OCI-M1 (cell line): ENCODE data around the gene PIBF1.
A peak's percentile ranks its signal among the peaks of the same experiment; 100 is the strongest.
"Not testable (repeated sequence)": the region's sequence is repeated elsewhere in the genome, so short reads cannot be mapped to it uniquely, and the experiment has no call there.

Experiments
- DNase-seq: peaks from one replicate; lab custom pipeline; 2025; lab: John Stamatoyannopoulos, UW

PIBF1 gene

DNA sequence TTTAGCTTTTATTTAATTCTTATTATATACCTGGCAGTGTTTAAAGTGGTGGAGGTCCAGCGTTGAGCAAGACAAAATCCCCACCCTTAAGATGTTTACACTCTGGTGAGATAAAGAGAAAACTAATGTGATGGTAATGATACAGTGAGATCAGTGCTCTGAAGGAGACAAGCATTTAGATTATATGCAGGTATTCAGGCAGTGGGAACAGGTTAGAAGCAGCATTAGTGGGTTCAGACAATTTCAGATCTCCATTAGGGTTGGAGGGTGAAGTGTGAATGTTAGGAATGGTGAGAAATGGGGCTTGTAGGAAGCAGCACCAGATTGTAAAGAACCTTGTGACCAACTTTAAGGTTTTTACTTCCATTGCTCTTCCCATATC lies 39.0 kb downstream of the PIBF1 start:
- no peak for DNase-seq

- DNase-seq = no peak
These were observed 41.1 kb downstream of the PIBF1 start for GRCh38 chr13:72823081-72823480.

GRCh38 chr13:72823724-72824123 lies 41.8 kb downstream of the PIBF1 start:
- no peak for DNase-seq

GRCh38 chr13:72834601-72835000 lies 52.7 kb downstream of the PIBF1 start:
- no peak for DNase-seq

- peak; percentile 70 for DNase-seq
These were observed 58.0 kb downstream of the PIBF1 start for GRCh38 chr13:72839831-72840426.

GRCh38 chr13:72842991-72843390 lies 61.1 kb downstream of the PIBF1 start:
- no peak for DNase-seq

DNA sequence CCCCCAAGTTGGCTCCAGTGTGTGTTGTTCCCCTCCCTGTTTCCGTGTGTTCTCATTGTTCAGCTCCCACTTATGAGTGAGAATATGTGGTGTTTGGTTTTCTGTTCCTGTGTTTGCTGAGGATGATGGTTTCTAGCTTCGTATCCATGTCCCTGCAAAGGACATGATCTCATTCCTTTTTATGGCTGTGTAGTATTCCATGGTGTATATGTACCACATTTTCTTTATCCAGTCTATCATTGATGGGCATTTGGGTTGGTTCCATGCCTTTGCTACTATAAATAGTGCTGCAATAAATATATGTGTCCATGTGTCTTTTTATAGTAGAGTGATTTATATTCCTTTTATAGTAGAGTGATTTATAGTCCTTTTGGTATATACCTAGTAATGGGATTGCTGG lies 63.2 kb downstream of the PIBF1 start:
- not testable (repeated sequence) for DNase-seq

- DNase-seq = no peak
These were observed 67.6 kb downstream of the PIBF1 start for GRCh38 chr13:72849571-72849970.

GRCh38 chr13:72850959-72851677 lies 69.2 kb downstream of the PIBF1 start:
- no peak for DNase-seq

DNA sequence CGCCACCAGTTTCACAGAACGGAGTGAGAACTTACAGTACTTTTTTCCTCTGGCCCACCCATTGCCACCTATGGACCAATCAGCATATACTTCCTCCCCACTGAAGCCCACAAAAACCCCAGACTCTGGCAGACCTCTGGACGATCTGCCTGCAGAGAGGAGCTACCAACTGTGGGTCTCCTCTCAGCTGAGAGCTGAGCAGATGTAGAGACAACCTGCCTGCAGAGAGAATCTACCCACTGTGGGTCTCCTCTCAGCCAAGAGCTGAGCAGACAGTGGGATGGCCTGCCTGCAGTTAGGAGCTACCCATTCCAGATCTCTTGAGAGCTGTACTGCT lies 69.7 kb downstream of the PIBF1 start:
- DNase-seq = no peak

DNA sequence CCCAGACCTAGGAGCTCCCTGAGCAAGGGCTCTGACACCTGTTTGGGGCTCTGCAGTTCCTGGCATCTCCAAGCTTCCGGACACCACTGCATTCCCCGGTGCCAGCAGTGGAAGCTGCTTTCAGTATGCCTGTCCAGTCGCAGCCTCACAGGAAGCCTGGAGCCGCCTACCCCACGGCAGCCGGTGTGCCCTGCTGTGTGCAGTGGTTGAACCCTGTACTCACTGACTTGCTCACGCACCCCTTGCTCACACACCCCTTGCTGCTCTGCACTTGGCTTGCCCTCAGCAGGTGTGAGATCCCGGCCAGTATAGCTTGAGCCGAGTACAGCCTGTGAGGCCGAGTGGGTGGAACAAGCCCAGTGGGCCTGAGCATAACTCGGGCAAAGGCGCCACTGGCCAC lies 70.3 kb downstream of the PIBF1 start:
- no peak for DNase-seq

- DNase-seq = peak; percentile 50
These were observed 71.1 kb downstream of the PIBF1 start for GRCh38 chr13:72853000-72853399.

DNA sequence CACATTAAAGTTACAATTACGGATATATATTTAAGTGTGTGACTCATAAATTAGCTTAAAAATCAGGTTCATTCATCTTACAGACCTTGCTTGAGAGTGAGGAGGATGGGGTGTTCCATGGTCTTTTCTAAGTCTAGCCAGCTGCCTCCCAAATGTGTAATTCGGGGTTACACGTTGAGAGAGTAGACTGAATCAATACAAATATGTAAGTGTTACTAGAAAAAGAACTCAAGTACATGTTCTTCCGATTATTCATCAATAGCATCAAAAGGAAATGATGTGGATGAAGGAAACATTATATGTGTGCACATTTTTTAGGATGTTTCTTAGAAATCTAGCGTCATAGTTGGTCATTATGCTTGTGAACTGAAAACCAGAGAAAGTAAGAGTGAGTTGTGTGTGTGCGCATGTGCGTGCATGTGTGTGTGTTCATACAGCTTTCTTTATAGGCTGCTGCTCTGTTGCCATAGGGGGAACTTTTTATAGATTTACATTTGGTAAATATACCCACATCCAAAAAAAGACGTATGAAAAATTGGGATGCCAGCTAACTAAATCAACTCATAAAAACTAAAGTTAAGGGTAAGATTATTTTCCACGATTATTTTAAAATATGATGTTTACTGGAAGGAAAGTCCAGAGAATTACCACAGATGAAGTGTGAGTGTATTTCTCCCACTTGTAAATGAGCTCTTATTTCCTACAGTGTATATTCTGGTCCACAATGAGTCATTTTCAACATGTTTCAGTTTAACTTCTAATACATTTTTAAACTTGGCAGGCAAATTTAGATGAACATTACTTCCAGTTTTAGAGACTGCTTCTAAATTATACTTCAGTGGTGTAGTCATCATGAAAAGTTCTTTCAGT lies 82.4 kb downstream of the PIBF1 start:
- no peak for DNase-seq

GRCh38 chr13:72868229-72868628 lies 86.3 kb downstream of the PIBF1 start:
- DNase-seq = no peak

DNA sequence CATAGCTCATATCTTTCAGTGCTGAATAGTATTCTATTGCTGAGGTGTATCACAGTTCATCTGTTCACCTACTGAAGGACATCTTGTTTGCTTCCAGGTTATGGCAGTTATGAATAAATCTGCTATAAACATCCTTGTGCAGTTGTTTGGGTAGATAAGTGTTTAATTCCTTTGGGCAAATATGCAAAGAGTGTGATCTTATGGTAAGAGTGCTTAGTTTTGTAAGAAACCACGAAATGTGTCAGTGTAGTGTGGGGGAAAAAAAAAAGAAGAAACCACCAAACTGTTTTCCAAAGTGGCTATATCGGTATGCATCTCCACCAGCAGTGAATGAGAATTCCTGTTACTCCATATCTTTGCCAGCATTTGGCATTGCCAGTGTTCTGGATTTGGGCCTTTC lies 93.3 kb downstream of the PIBF1 start:
- no peak for DNase-seq

DNA sequence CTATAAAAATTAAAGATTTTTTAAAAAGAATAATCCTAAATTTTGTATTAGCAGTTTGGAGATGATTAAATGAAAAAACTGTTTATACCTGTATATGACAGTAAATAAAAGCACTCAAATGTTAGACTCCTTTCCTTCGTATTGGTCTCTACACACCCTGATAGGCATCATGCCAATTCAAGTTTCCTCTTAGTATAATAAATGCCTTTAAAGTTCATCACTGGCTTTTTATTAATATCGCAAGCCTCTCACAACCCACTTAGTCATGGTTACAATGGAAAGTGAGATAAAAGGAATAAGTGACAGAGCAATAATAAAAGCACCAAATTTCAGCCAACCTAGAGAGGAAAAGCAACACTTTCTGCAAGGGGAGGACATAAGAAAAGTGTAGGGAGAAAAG lies 102.2 kb downstream of the PIBF1 start:
- no peak for DNase-seq

GRCh38 chr13:72886272-72887067 lies 104.5 kb downstream of the PIBF1 start:
- no peak for DNase-seq

- DNase-seq = peak; percentile 77
These were observed 107.6 kb downstream of the PIBF1 start for GRCh38 chr13:72889495-72889894.

- no peak for DNase-seq
These were observed 108.6 kb downstream of the PIBF1 start for GRCh38 chr13:72890546-72890945.

GRCh38 chr13:72891423-72891822 lies 109.5 kb downstream of the PIBF1 start:
- DNase-seq = no peak

DNA sequence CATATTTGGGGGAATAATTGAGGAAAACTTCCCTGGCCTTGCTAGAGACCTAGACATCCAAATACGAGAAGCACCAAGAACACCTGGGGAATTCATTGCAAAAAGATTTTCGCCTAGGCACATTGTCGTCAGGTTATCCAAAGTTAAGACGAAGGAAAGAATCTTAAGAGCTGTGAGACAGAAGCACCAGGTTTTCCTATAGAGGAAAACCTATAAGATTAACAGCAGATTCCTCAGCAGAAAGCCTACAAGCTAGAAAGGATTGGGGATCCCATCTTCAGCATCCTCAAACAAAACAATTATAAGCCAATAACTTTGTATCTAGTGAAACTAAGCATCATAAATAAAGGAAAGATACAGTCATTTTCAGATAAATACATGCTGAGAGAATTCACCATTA lies 114.9 kb downstream of the PIBF1 start:
- DNase-seq = no peak

DNA sequence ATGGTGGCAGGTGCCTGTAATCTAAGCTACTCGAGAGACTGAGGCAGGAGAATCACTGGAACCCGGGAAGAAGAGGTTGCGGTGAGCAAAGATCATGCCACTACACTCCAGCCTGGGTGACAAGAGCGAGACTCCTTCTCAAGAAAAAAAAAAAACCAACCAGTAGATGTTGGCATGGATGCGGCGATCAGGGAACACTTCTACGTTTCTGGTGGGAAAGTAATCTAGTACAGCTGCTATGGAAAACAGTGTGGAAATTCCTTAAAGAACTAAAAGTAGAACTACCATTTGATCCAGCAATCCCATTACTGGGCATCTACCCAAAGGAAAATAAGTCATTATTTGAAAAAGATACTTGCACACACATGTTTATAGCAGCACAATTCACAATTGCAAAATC lies 119.6 kb downstream of the PIBF1 start:
- not testable (repeated sequence) for DNase-seq
